Measurements from ENCODE around the gene PER3.

Gene PER3

GRCh38 chr1:7783826-7784491 lies at the start of gene PER3:
PER3 (plus strand) TSS chr1:7784291; CDS start chr1:7784878, 587 bp downstream.
- DNase-seq, result peak; percentile 97

GRCh38 chr1:7738044-7738443 lies 46.0 kb upstream of the PER3 start:
- no peak for DNase-seq

GRCh38 chr1:7743346-7743745 lies 40.7 kb upstream of the PER3 start:
- DNase-seq, result no peak

GRCh38 chr1:7744882-7745281 lies 39.2 kb upstream of the PER3 start:
- DNase-seq, result no peak

- no peak for DNase-seq
Measured at GRCh38 chr1:7745783-7746182, 38.3 kb upstream of the PER3 start.

- no peak for DNase-seq
Measured at GRCh38 chr1:7747605-7748004, 36.5 kb upstream of the PER3 start.

GRCh38 chr1:7749126-7749525 lies 35.0 kb upstream of the PER3 start:
- no peak for DNase-seq

- no peak for DNase-seq
Measured at GRCh38 chr1:7751174-7751573, 32.9 kb upstream of the PER3 start.

GRCh38 chr1:7752512-7753417 lies 31.3 kb upstream of the PER3 start:
- peak; percentile 27 for DNase-seq

- no peak for DNase-seq
Measured at GRCh38 chr1:7753641-7754040, 30.4 kb upstream of the PER3 start.

GRCh38 chr1:7754234-7754633 lies 29.9 kb upstream of the PER3 start:
- no peak for DNase-seq

GRCh38 chr1:7755448-7755847 lies 28.6 kb upstream of the PER3 start:
- DNase-seq, result no peak

- no peak for DNase-seq
Measured at GRCh38 chr1:7760245-7760644, 23.8 kb upstream of the PER3 start.

- no peak for DNase-seq
Measured at GRCh38 chr1:7761103-7761502, 23.0 kb upstream of the PER3 start.

- no peak for DNase-seq
Measured at GRCh38 chr1:7767176-7767575, 16.9 kb upstream of the PER3 start.

GRCh38 chr1:7768583-7768982 lies 15.5 kb upstream of the PER3 start:
- DNase-seq, result no peak

GRCh38 chr1:7769673-7770412 lies 14.2 kb upstream of the PER3 start:
- DNase-seq, result no peak

GRCh38 chr1:7770669-7770996 lies 13.5 kb upstream of the PER3 start:
- no peak for DNase-seq

GRCh38 chr1:7770997-7771822 lies 12.9 kb upstream of the PER3 start, which contains the start of gene VAMP3:
VAMP3 (plus strand) TSS chr1:7771296; CDS start chr1:7771384, 88 bp downstream.
- DNase-seq, result peak; percentile 82

GRCh38 chr1:7771823-7772299 lies 12.2 kb upstream of the PER3 start:
- no peak for DNase-seq

GRCh38 chr1:7777591-7777990 lies 6.5 kb upstream of the PER3 start:
- DNase-seq, result no peak

GRCh38 chr1:7778133-7778628 lies 5.9 kb upstream of the PER3 start:
- DNase-seq, result no peak
